Measurements from ENCODE around the gene ARHGEF7.

Gene ARHGEF7

GRCh38 chr13:111339366-111340143 lies 224.4 kb downstream of the ARHGEF7 start:
- Histone ChIP-seq H3K9me3 (ENCODE audit: low read length) (no peaks in the 10 kb centered on the region), H3K27ac (ENCODE audit: low read depth, low read length) (no peak overlapping the region), H3K27me3 (ENCODE audit: control insufficient read depth in 1 of 2, insufficient read depth in 2 of 2, low read length in 2 of 2) (no peaks in the 10 kb centered on the region), H3K4me1 (ENCODE audit: insufficient read depth, low read length) (no peaks in the 10 kb centered on the region), H3K36me3 (ENCODE audit: insufficient read depth, low read length) (no peaks in the 10 kb centered on the region), H3K9ac (ENCODE audit: low read length) (no peak overlapping the region), H3K4me3 (ENCODE audit: low read depth in 1 of 2, low read length in 2 of 2) (no peak overlapping the region)

- H3K27me3 ChIP-seq (ENCODE audit: control insufficient read depth in 1 of 2, insufficient read depth in 2 of 2, low read length in 2 of 2) = no peaks in the 10 kb centered on the region
Measured at GRCh38 chr13:111341886-111342285, 226.8 kb downstream of the ARHGEF7 start.

GRCh38 chr13:111342721-111343120 lies 227.6 kb downstream of the ARHGEF7 start:
- H3K27me3 ChIP-seq (ENCODE audit: control insufficient read depth in 1 of 2, insufficient read depth in 2 of 2, low read length in 2 of 2) = no peaks in the 10 kb centered on the region
- no peak overlapping the region for H3K27ac ChIP-seq (ENCODE audit: low read depth, low read length)
- H3K4me1 ChIP-seq (ENCODE audit: insufficient read depth, low read length) = no peaks in the 10 kb centered on the region
- H3K36me3 ChIP-seq (ENCODE audit: insufficient read depth, low read length) = no peaks in the 10 kb centered on the region
- H3K9me3 ChIP-seq (ENCODE audit: low read length) = no peaks in the 10 kb centered on the region
- no peak overlapping the region for H3K9ac ChIP-seq (ENCODE audit: low read length)
- no peak overlapping the region for H3K4me3 ChIP-seq (ENCODE audit: low read depth in 1 of 2, low read length in 2 of 2)

More at GRCh38 chr13:111341886-111342285, 226.8 kb downstream of the ARHGEF7 start:
- H3K4me3 ChIP-seq (ENCODE audit: low read depth in 1 of 2, low read length in 2 of 2) = no peak overlapping the region
- H3K4me1 ChIP-seq (ENCODE audit: insufficient read depth, low read length) = no peaks in the 10 kb centered on the region
- no peaks in the 10 kb centered on the region for H3K9me3 ChIP-seq (ENCODE audit: low read length)
- no peak overlapping the region for H3K27ac ChIP-seq (ENCODE audit: low read depth, low read length)
- no peak overlapping the region for H3K9ac ChIP-seq (ENCODE audit: low read length)
- no peaks in the 10 kb centered on the region for H3K36me3 ChIP-seq (ENCODE audit: insufficient read depth, low read length)

- Histone ChIP-seq H3K27ac (ENCODE audit: low read depth, low read length) (no peak overlapping the region), H3K4me3 (ENCODE audit: low read depth in 1 of 2, low read length in 2 of 2) (no peak overlapping the region), H3K9ac (ENCODE audit: low read length) (no peak overlapping the region), H3K4me1 (ENCODE audit: insufficient read depth, low read length) (no peaks in the 10 kb centered on the region), H3K36me3 (ENCODE audit: insufficient read depth, low read length) (no peaks in the 10 kb centered on the region), H3K9me3 (ENCODE audit: low read length) (no peaks in the 10 kb centered on the region), H3K27me3 (ENCODE audit: control insufficient read depth in 1 of 2, insufficient read depth in 2 of 2, low read length in 2 of 2) (no peaks in the 10 kb centered on the region)
Measured at GRCh38 chr13:111343186-111343805, 228.2 kb downstream of the ARHGEF7 start.

- Histone ChIP-seq H3K27ac (ENCODE audit: low read depth, low read length) (no peak overlapping the region), H3K9me3 (ENCODE audit: low read length) (no peaks in the 10 kb centered on the region), H3K4me1 (ENCODE audit: insufficient read depth, low read length) (no peaks in the 10 kb centered on the region), H3K27me3 (ENCODE audit: control insufficient read depth in 1 of 2, insufficient read depth in 2 of 2, low read length in 2 of 2) (no peaks in the 10 kb centered on the region), H3K36me3 (ENCODE audit: insufficient read depth, low read length) (no peaks in the 10 kb centered on the region), H3K4me3 (ENCODE audit: low read depth in 1 of 2, low read length in 2 of 2) (no peak overlapping the region), H3K9ac (ENCODE audit: low read length) (no peak overlapping the region)
Measured at GRCh38 chr13:111344471-111345191, 229.5 kb downstream of the ARHGEF7 start.

GRCh38 chr13:111345682-111346081 lies 230.6 kb downstream of the ARHGEF7 start:
- no peaks in the 10 kb centered on the region for H3K9me3 ChIP-seq (ENCODE audit: low read length)
- H3K4me3 ChIP-seq (ENCODE audit: low read depth in 1 of 2, low read length in 2 of 2) = no peak overlapping the region
- no peak overlapping the region for H3K27ac ChIP-seq (ENCODE audit: low read depth, low read length)
- no peaks in the 10 kb centered on the region for H3K4me1 ChIP-seq (ENCODE audit: insufficient read depth, low read length)
- H3K27me3 ChIP-seq (ENCODE audit: control insufficient read depth in 1 of 2, insufficient read depth in 2 of 2, low read length in 2 of 2) = no peaks in the 10 kb centered on the region
- no peak overlapping the region for H3K9ac ChIP-seq (ENCODE audit: low read length)
- H3K36me3 ChIP-seq (ENCODE audit: insufficient read depth, low read length) = no peaks in the 10 kb centered on the region

- no peaks in the 10 kb centered on the region for H3K36me3 ChIP-seq (ENCODE audit: insufficient read depth, low read length)
- no peak overlapping the region for H3K9ac ChIP-seq (ENCODE audit: low read length)
- H3K27ac ChIP-seq (ENCODE audit: low read depth, low read length) = no peak overlapping the region
- H3K27me3 ChIP-seq (ENCODE audit: control insufficient read depth in 1 of 2, insufficient read depth in 2 of 2, low read length in 2 of 2) = no peaks in the 10 kb centered on the region
- H3K9me3 ChIP-seq (ENCODE audit: low read length) = no peaks in the 10 kb centered on the region
- no peak overlapping the region for H3K4me3 ChIP-seq (ENCODE audit: low read depth in 1 of 2, low read length in 2 of 2)
- H3K4me1 ChIP-seq (ENCODE audit: insufficient read depth, low read length) = no peaks in the 10 kb centered on the region
Measured at GRCh38 chr13:111346101-111346680, 231.1 kb downstream of the ARHGEF7 start.

- Histone ChIP-seq H3K4me3 (ENCODE audit: low read depth in 1 of 2, low read length in 2 of 2) (no peak overlapping the region), H3K27ac (ENCODE audit: low read depth, low read length) (no peak overlapping the region), H3K9ac (ENCODE audit: low read length) (no peak overlapping the region), H3K27me3 (ENCODE audit: control insufficient read depth in 1 of 2, insufficient read depth in 2 of 2, low read length in 2 of 2) (no peaks in the 10 kb centered on the region), H3K36me3 (ENCODE audit: insufficient read depth, low read length) (no peaks in the 10 kb centered on the region), H3K9me3 (ENCODE audit: low read length) (no peaks in the 10 kb centered on the region), H3K4me1 (ENCODE audit: insufficient read depth, low read length) (no peaks in the 10 kb centered on the region)
Measured at GRCh38 chr13:111347438-111347837, 232.3 kb downstream of the ARHGEF7 start.

- Histone ChIP-seq H3K27ac (ENCODE audit: low read depth, low read length) (no peak overlapping the region), H3K9ac (ENCODE audit: low read length) (no peak overlapping the region), H3K9me3 (ENCODE audit: low read length) (no peaks in the 10 kb centered on the region), H3K27me3 (ENCODE audit: control insufficient read depth in 1 of 2, insufficient read depth in 2 of 2, low read length in 2 of 2) (no peaks in the 10 kb centered on the region), H3K36me3 (ENCODE audit: insufficient read depth, low read length) (no peaks in the 10 kb centered on the region), H3K4me1 (ENCODE audit: insufficient read depth, low read length) (no peaks in the 10 kb centered on the region), H3K4me3 (ENCODE audit: low read depth in 1 of 2, low read length in 2 of 2) (no peak overlapping the region)
Measured at GRCh38 chr13:111353508-111353907, 238.4 kb downstream of the ARHGEF7 start.

GRCh38 chr13:111354789-111355188 lies 239.7 kb downstream of the ARHGEF7 start:
- Histone ChIP-seq H3K36me3 (ENCODE audit: insufficient read depth, low read length) (no peaks in the 10 kb centered on the region), H3K27me3 (ENCODE audit: control insufficient read depth in 1 of 2, insufficient read depth in 2 of 2, low read length in 2 of 2) (no peaks in the 10 kb centered on the region), H3K9ac (ENCODE audit: low read length) (no peak overlapping the region), H3K4me3 (ENCODE audit: low read depth in 1 of 2, low read length in 2 of 2) (no peak overlapping the region), H3K4me1 (ENCODE audit: insufficient read depth, low read length) (no peaks in the 10 kb centered on the region), H3K9me3 (ENCODE audit: low read length) (no peaks in the 10 kb centered on the region), H3K27ac (ENCODE audit: low read depth, low read length) (no peak overlapping the region)

Measured in muscle layer of colon (tissue), 2 donors.